Peyer's patch (tissue), 4 donors: ENCODE data around the gene FBXO7. TPM values are rescaled to one million over a fixed set of nuclear protein-coding genes. Genes with fewer than 3 reads are reported as not detected.

Experiments
- DNase-seq, 3 donors: peaks; one replicate each; pipeline ENCODE4 v3.0.0-alpha.2; 2017 to 2019
- H3K27ac ChIP-seq, 4 donors: fragments of 200-600 bp; sonication (generic); one replicate each; pipeline ENCODE4 v1.5.1; 2016 to 2019
- H3K27me3 ChIP-seq, 2 donors: fragments of 200-600 bp; sonication (generic); one replicate each; pipeline ENCODE4 v1.5.1; 2019
- H3K36me3 ChIP-seq, 3 donors: fragments of 200-600 bp; sonication (generic); one replicate each; pipeline ENCODE4 v1.5.1; 2016 to 2019
- H3K4me1 ChIP-seq, 4 donors: fragments of 200-600 bp; sonication (generic); one replicate each; pipeline ENCODE4 v1.5.1; 2016 to 2019
- H3K4me3 ChIP-seq, 4 donors: fragments of 200-600 bp; sonication (generic); 1 replicate in 3 of 4; 2 replicates in 1 of 4; pipeline ENCODE4 v1.5.1; 2016 to 2019; ENCODE audit warnings: mild to moderate bottlenecking in 1 of 4
- H3K9me3 ChIP-seq, 4 donors: fragments of 200-600 bp; sonication (generic); one replicate each; pipeline ENCODE4 v1.5.1; 2016 to 2019; ENCODE audit warnings: mild to moderate bottlenecking in 1 of 4
- CTCF ChIP-seq, 6 experiments: fragments of 450-650 bp in 4 of 6; fragments of 200-600 bp in 2 of 6; sonication (generic) in 1 of 6; IDR thresholded peaks; one replicate each; pipeline ENCODE4 v1.5.1; 2017 to 2019; ENCODE audit warnings: antibody characterized with exemption in 6 of 6, mild to moderate bottlenecking in 3 of 6, moderate library complexity in 1 of 6
- total RNA-seq, 4 donors: library from RNA; depleted of rRNA; stranded (reverse); fragments of >200 nt; gene quantifications; one replicate each; pipeline ENCODE4 v1.1.0, GENCODE V29; 2016

FBXO7 gene
- total RNA-seq, 4 donors from 2014 or later = 61.1 to 98.3 (median 80.9) TPM

- Histone ChIP-seq H3K4me1 (no peaks in the 10 kb centered on the region), H3K27me3 (no peaks in the 10 kb centered on the region), H3K4me3 (no peak overlapping the region), H3K27ac (no peak overlapping the region), H3K9me3 (no peaks in the 10 kb centered on the region), H3K36me3 (no peaks in the 10 kb centered on the region)
- DNase-seq = peak in 1 of 3 donors; percentile 15
- no peak for TF ChIP-seq CTCF (IDR thresholded peaks at IDR 0.05)
Measured at GRCh38 chr22:32548039-32548438, 73.4 kb downstream of the FBXO7 start.

Other genes starting within 250 kb of the FBXO7 start
- gene SLC5A4, start 219.5 kb upstream of the FBXO7 start, total RNA-seq = 10 to 100 TPM in 2 of 4 donors, 1 to 10 TPM in 2; 1.7 to 56.9 (median 19.0) TPM
- gene RFPL3, start 116.9 kb upstream of the FBXO7 start, total RNA-seq = not detected
- 100 to 1,000 TPM in 3 of 4 donors, 10 to 100 TPM in 1; 62.7 to 181 (median 126) TPM for gene RTCB, start 62.6 kb upstream of the FBXO7 start, total RNA-seq
- not detected for gene BPIFC, start 10.4 kb upstream of the FBXO7 start, total RNA-seq